Keratinocyte (primary cell): ENCODE data around the gene NGEF. TPM values are rescaled to one million over a fixed set of nuclear protein-coding genes. Genes with fewer than 3 reads are reported as not detected.

Experiments used
- DNase-seq: peaks from one replicate; pipeline ENCODE4 v3.0.0-alpha.2; 2011; ENCODE audit warnings: low read depth, missing footprints, low spot score
- FAIRE-seq: peaks from 2 replicates; lab custom pipeline; 2011; peaks lifted over from hg19 to GRCh38; lab: Jason Lieb, UNC
- H2AFZ ChIP-seq: 2 replicates; pipeline ENCODE4 v1.6.0; 2012; ENCODE audit warnings: low read length, control low read depth, inconsistent platforms; ENCODE audit not compliant: control insufficient read depth
- H3K27ac ChIP-seq: 2 replicates; pipeline ENCODE4 v1.5.1; 2011; ENCODE audit warnings: low read length; ENCODE audit not compliant: control insufficient read depth, insufficient read depth
- H3K27me3 ChIP-seq: 3 replicates; pipeline ENCODE4 v1.6.0; 2011; ENCODE audit warnings: low read length; ENCODE audit not compliant: control insufficient read depth, insufficient read depth; ENCODE audit errors: extremely low read depth
- H3K36me3 ChIP-seq, 2 experiments: 2 replicates in 1 of 2; 3 replicates in 1 of 2; pipeline ENCODE4 v1.5.1; 2011; ENCODE audit warnings: low read length in 2 of 2, mild to moderate bottlenecking in 1 of 2; ENCODE audit not compliant: control insufficient read depth in 2 of 2, insufficient read depth in 2 of 2; ENCODE audit errors: extremely low read depth in 1 of 2
- H3K4me1 ChIP-seq: 3 replicates; pipeline ENCODE4 v1.5.1; 2011; ENCODE audit warnings: low read length; ENCODE audit not compliant: control insufficient read depth, insufficient read depth; ENCODE audit errors: extremely low read depth
- H3K4me2 ChIP-seq: 3 replicates; pipeline ENCODE4 v1.6.0; 2011; ENCODE audit warnings: low read depth, low read length; ENCODE audit not compliant: control insufficient read depth, insufficient read depth; ENCODE audit errors: extremely low read depth
- H3K4me3 ChIP-seq, 3 experiments: fragments of 200-600 bp in 1 of 3; sonication (generic) in 1 of 3; 2 replicates in 2 of 3; 3 replicates in 1 of 3; pipeline ENCODE4 v1.5.1; 2011 to 2016; ENCODE audit warnings: low read length in 3 of 3, mild to moderate bottlenecking in 3 of 3, control low read depth in 2 of 3, inconsistent platforms in 1 of 3, low read depth in 1 of 3, mixed read lengths in 1 of 3, mixed run types in 1 of 3, moderate library complexity in 1 of 3; ENCODE audit not compliant: control insufficient read depth in 2 of 3, insufficient read depth in 2 of 3; ENCODE audit errors: extremely low read depth in 1 of 3
- H3K79me2 ChIP-seq: 2 replicates; pipeline ENCODE4 v1.6.0; 2012; ENCODE audit warnings: low read length; ENCODE audit not compliant: control insufficient read depth, insufficient read depth
- H3K9ac ChIP-seq: 3 replicates; pipeline ENCODE4 v1.6.0; 2011; ENCODE audit warnings: low read length; ENCODE audit not compliant: control insufficient read depth, insufficient read depth; ENCODE audit errors: extremely low read depth
- H3K9me1 ChIP-seq: 3 replicates; pipeline ENCODE4 v1.6.0; 2011; ENCODE audit warnings: low read length; ENCODE audit not compliant: control insufficient read depth, insufficient read depth; ENCODE audit errors: extremely low read depth
- H3K9me3 ChIP-seq: 2 replicates; pipeline ENCODE4 v1.5.1; 2012; ENCODE audit warnings: low read depth, low read length; ENCODE audit not compliant: control insufficient read depth
- H4K20me1 ChIP-seq: 3 replicates; pipeline ENCODE4 v1.6.0; 2011; ENCODE audit warnings: low read length; ENCODE audit not compliant: control insufficient read depth, insufficient read depth; ENCODE audit errors: extremely low read depth
- EZH2 ChIP-seq: IDR thresholded peaks from one replicate; pipeline ENCODE4 v1.6.1; 2012; ENCODE audit warnings: inconsistent platforms, mild to moderate bottlenecking, low read length, moderate library complexity
- dilution Hi-C: fragments of 300-500 bp; cut with MboI; formaldehyde crosslinking; loops from one replicate; pipeline ENCODE4 v1.7.0; 2020; ENCODE audit warnings: low sequenced_read_pairs; ENCODE audit not compliant: extremely low pct_ligation_motif_present
- polyA plus RNA-seq, 5 experiments: library from polyadenylated mRNA; depleted of rRNA in 3 of 5; stranded (reverse) in 3 of 5; stranded (forward) in 1 of 5; unstranded in 1 of 5; fragments of >200 nt; gene quantifications; 1 replicate in 1 of 5; 2 replicates in 3 of 5; 3 replicates in 1 of 5; pipeline versions ENCODE4 v1.2.1 to v1.2.3, GENCODE V29; 2011 to 2012; ENCODE audit warnings: missing spikeins in 2 of 5, low read depth in 1 of 5, low replicate concordance in 1 of 5
- TF ChIP-seq, protein P1 (sequence below), 3 experiments: IDR thresholded peaks in 1 of 3; conservative IDR thresholded peaks in 1 of 3; optimal IDR thresholded peaks in 1 of 3; 2 replicates in 2 of 3; 3 replicates in 1 of 3; pipeline versions ENCODE3 to v1.5.1; 2011; ENCODE audit warnings: low read length in 3 of 3, mild to moderate bottlenecking in 3 of 3, moderate library complexity in 2 of 3, control low read depth in 1 of 3, inconsistent platforms in 1 of 3; ENCODE audit not compliant: insufficient read depth in 2 of 3; ENCODE audit errors: extremely low read depth in 1 of 3

Gene NGEF
- polyA plus RNA-seq, 1 donor (not counting 4 experiments of a cell fraction or from before 2014, with no cell fraction given), result 0.17 TPM

DNA sequence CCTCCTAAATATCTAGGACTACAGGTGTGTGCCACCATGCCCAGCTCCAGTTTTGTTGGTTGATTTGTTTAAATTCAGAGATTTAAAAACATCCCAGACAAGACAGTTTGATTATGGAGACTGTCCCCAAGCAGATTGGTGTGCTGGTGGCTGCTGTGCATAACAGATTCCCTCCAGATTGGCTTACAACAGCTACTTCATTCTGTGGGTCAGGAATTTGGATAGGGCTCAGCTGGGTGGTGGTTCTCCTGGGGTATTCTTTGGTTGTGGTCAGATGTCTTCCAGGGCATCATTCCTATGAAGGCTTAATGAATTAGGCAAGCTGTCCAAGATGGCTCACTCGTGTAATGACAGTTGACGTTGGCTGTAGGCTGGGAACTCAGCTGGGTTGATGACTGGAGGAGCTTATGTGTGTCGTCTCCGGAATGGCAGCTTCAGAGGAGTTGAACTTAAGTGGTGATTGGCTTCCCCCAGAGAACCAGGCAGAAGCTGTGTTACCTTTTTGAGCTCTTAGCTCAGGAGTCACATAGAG, 153.6 kb downstream of the NGEF start:
- dilution Hi-C loops, result loop anchor here (25.0 kb wide), 1 partner anchor 378 kb away; no protein-coding TSS in a partner anchor
- Histone ChIP-seq H3K9me3 (no peaks in the 10 kb centered on the region), H3K36me3 (peaks cover 13 to 28% of the 10 kb centered on the region in 2 experiments), H3K4me2 (no peak overlapping the region), H3K27me3 (no peaks in the 10 kb centered on the region), H4K20me1 (no peaks in the 10 kb centered on the region), H3K4me1 (peaks cover 8% of the 10 kb centered on the region), H3K4me3 (no peak overlapping the region), H3K27ac (no peak overlapping the region), H3K9me1 (no peaks in the 10 kb centered on the region), H3K79me2 (no peaks in the 10 kb centered on the region), H2AFZ (no peak overlapping the region), H3K9ac (no peak overlapping the region)
- FAIRE-seq (no peak), DNase-seq (no peak)
- TF ChIP-seq EZH2, result no peak
- TF ChIP-seq, protein P1, sequence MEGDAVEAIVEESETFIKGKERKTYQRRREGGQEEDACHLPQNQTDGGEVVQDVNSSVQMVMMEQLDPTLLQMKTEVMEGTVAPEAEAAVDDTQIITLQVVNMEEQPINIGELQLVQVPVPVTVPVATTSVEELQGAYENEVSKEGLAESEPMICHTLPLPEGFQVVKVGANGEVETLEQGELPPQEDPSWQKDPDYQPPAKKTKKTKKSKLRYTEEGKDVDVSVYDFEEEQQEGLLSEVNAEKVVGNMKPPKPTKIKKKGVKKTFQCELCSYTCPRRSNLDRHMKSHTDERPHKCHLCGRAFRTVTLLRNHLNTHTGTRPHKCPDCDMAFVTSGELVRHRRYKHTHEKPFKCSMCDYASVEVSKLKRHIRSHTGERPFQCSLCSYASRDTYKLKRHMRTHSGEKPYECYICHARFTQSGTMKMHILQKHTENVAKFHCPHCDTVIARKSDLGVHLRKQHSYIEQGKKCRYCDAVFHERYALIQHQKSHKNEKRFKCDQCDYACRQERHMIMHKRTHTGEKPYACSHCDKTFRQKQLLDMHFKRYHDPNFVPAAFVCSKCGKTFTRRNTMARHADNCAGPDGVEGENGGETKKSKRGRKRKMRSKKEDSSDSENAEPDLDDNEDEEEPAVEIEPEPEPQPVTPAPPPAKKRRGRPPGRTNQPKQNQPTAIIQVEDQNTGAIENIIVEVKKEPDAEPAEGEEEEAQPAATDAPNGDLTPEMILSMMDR (optimal IDR thresholded peaks at IDR 0.05 in 1 of 3, IDR thresholded peaks at IDR 0.05 in 1 of 3, conservative IDR thresholded peaks at IDR 0.05 in 1 of 3; ENCODE audit: extremely low read depth in 1 of 3, insufficient read depth in 2 of 3, low read length in 3 of 3), result no peak

DNA sequence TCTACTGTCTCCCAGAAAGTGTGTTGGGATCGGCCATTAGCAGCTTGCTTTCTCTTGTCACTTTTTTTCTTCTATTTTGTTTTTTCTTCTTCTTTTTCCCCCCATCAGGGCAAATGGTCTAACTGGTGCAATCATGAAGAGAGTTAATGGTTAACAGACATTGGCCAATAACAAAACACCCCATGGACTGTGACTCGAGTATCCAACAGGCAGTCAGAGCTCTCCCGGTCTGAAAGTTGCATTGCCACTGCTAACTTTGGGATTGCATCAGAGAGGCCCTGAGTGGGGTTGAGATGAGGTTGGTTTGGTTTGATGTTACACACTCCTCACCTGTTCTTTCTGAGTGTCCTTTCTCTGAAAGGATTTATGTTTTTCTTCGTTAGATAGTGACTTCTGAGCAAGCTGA, 155.9 kb downstream of the NGEF start:
- H3K9me1 ChIP-seq, result no peaks in the 10 kb centered on the region
- peak overlapping the region; percentile 55 for H3K27ac ChIP-seq
- TF ChIP-seq, protein P1 (optimal IDR thresholded peaks at IDR 0.05 in 1 of 3, IDR thresholded peaks at IDR 0.05 in 1 of 3, conservative IDR thresholded peaks at IDR 0.05 in 1 of 3; ENCODE audit: extremely low read depth in 1 of 3, insufficient read depth in 2 of 3, low read length in 3 of 3), result no peak
- TF ChIP-seq EZH2, result no peak
- no peak for FAIRE-seq
- no peak overlapping the region for H3K4me3 ChIP-seq
- no peaks in the 10 kb centered on the region for H4K20me1 ChIP-seq
- H3K9ac ChIP-seq, result no peak overlapping the region
- H3K79me2 ChIP-seq, result no peaks in the 10 kb centered on the region
- no peak overlapping the region for H2AFZ ChIP-seq
- peaks cover 13 to 28% of the 10 kb centered on the region in 2 experiments for H3K36me3 ChIP-seq
- DNase-seq, result no peak
- H3K4me2 ChIP-seq, result no peak overlapping the region
- H3K9me3 ChIP-seq, result no peaks in the 10 kb centered on the region
- peaks cover 17% of the 10 kb centered on the region for H3K4me1 ChIP-seq
- dilution Hi-C loops, result loop anchor here (25.0 kb wide), 1 partner anchor 380 kb away; no protein-coding TSS in a partner anchor
- no peaks in the 10 kb centered on the region for H3K27me3 ChIP-seq
